Measurements from ENCODE around the gene WNT8B.
A peak's percentile ranks its signal among the peaks of the same experiment; 100 is the strongest.

Gene WNT8B, protein sequence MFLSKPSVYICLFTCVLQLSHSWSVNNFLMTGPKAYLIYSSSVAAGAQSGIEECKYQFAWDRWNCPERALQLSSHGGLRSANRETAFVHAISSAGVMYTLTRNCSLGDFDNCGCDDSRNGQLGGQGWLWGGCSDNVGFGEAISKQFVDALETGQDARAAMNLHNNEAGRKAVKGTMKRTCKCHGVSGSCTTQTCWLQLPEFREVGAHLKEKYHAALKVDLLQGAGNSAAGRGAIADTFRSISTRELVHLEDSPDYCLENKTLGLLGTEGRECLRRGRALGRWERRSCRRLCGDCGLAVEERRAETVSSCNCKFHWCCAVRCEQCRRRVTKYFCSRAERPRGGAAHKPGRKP

DNA sequence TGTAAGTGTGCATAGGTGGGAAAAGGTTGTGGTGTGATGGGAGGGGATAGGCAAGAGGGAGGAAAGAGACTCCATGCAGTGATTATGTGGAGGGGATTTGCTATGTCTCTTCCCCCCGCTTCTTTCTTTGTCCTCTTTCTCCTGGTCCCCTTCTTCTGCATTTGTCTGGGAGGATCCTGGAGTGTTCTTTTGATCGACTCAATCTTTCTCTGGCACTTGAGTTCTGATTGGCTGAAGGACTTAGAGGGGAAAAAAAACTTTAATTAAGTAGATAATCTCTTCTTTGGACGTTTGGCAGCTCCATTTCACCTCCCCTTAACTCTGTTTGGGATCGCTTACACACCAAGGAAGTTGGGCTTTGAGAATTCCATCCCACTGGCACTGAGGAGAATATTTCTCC, at the start of gene WNT8B:
WNT8B (plus strand) TSS at position 301 of the 400 bp plus-strand sequence. CDS start 160 bp downstream, outside the sequence.
- FAIRE-seq: no peak
- DNase-seq (ENCODE audit: low spot score): no peak

DNA sequence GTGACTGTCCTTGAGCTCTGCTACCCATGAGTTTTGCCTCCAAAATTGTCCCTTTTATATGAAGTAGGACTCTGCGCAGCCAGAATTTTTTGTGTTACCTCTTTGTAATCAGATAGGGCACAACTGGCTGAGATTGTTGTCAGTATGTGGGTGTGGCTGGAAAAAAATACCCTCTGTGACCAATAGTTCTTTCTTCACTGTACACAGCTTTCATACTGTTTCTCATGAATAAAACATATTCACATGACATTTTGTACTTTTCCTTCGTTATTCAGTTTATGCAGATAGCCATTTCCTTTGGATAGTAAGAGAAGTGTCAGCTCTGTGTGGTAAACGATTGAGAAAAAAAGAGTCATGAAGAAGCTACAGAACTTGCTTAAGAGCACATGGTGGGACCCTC, 49.6 kb upstream of the WNT8B start:
- no peak for FAIRE-seq
- DNase-seq (ENCODE audit: low spot score): no peak

DNA sequence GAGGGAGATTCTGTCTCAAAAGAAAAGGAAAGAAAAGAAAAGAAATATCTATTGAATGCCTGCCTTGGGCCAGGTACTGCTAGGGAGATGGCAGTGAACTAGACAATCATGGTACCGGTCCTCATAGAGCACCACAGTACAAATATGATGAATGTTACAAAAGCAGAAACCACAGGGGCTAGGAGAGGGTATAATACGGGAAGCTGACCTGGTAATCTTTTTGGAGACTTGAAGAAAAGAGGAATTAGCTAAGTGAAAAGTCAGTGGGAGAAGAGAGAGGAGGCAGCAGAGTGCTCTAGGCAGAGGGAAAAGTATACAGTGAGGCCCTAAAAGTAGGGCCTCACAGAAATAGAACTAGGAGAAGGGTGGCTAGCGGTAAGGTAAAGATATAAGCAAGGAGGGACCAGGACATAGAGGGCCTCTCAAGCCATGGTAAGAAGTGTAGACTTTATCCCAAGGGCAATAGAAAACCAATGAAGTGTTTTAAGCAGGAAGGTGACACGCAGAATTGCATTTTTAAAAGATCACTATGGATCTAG, 42.8 kb upstream of the WNT8B start:
- no peak for DNase-seq (ENCODE audit: low spot score)
- FAIRE-seq: no peak

DNA sequence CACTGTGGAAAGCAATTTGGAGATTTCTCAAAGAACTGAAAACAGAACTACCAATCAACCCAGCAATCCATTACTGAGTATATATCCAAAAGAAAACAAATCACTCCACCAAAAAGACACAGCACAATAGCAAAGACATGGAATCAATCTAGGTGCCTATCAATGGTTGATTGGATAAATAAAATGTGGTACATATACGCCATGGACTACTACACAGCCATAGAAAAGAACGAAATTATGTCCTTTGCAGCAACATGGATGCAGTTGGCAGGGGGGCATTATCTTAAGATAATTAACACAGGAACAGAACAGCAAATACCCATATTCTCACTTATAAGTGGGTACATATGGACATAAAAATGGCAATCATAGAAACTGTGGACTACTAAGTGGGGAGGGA, 35.4 kb upstream of the WNT8B start:
- DNase-seq (ENCODE audit: low spot score): no peak
- FAIRE-seq: no peak

DNA sequence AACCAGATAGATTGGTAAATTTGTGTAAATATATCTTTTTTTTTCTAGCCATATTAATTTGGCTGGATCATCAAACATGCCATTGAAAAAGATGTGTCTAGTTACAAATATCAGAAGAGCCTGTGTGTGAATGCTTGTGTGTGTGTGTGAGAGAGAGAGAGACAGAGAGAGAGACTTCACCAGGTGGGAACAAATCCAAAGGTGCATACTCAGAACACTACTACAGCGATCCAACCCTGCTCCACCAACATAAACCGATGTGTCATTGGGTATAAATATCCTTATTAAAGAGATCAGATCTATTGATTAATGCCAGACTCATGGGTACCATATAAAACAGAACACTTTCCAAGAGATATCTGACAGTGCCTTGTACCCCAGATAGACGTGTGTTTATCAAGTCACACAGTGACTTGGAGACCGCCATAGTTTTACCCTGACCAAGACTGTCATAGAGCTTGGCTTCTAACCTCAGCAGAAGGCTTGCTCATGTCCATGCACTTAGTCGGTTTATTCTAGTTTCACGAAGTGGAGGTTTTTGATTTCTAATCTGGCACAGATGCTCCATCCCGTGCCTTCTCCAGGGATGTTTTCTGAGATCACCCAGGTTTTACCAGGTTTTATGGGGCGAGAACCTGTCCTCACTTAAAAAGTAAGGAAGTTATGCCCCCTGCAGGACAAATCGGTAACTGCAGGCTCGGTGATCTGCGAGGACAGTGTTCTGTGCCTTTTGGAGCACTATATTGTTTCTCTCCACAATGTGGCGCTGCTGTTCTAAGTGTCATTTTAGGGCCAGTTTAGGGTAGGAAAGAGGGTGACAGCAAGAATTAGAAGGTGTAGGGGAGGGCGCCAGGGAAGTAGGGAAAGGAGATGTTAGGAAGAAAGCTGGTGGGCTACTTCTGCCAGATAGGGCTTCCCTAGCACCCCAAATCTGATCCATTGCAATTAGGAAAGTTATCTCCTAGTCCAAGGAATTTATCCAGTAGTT, 29.3 kb upstream of the WNT8B start:
- DNase-seq (ENCODE audit: low spot score): peak; percentile 86
- peak; percentile 96 for FAIRE-seq

DNA sequence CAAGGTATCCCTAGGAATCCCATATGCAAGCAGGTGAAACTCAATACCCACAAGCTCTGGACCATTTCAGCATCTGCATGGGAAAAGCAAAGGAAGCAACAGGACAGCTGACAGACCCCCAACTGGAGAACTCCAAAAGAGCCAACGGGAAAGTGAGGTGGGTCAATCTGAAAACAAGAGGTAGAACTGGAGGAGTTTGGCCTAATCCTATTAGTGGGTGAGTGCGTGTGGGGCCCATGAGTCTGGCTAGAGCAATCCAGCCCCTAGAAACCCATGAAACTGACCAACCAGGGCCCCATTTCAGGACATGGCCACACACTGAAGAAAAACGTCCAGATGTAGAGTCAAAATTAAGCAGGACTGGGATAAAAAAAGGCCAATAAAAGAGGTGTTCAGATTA, 26.6 kb upstream of the WNT8B start:
- DNase-seq (ENCODE audit: low spot score): no peak

DNA sequence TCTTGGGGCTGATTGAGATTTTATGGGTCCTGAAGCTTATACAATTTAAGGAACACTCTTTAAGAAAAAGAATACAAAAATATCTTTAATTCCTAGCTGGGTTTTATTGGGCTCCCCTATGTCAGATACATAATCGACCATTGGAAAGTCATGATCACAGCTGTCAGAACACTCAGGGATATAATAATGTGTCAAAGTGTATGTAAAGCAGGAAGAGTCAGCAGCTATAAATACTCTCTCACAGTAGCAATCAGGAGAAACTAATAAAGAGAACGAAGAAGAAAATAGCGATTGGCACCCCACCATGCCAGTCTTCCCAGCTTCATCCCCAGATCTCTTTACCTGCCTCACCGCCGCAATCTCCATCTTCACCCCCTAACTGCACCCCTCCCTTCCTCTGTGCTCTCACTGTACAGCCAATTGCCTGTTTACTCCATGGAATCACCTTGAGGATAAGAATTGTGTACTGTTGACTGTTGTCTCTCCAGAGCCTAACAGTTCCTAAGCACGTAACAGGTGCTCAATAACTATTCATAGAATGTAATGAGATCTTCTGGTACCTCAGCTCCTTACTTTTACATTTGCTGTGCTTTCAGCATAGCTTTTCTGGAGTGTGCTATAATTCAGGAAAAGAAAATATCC, 24.0 kb upstream of the WNT8B start:
- FAIRE-seq (no peak), DNase-seq (ENCODE audit: low spot score) (no peak)

More for the DNA sequence above, 26.6 kb upstream of the WNT8B start:
- no peak for FAIRE-seq

DNA sequence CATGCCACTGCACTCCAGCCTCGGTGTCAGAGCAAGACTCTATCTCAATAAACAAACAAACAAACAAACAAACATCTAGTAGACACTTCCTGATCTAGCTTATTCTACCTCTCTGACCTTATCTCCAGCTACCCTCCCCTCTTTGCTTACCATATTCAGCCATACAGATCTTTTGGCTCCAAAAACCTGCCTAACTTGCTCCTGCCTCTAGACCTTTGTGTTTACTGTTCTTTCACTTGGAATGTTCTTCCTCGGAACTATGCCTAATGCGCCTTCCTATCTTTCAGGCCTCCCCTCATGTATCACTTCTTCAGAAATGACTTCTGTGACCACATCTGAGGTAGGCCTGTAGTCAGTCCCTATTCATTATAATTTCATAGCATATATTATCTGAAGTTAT, 20.3 kb upstream of the WNT8B start:
- FAIRE-seq (no peak), DNase-seq (ENCODE audit: low spot score) (no peak)

DNA sequence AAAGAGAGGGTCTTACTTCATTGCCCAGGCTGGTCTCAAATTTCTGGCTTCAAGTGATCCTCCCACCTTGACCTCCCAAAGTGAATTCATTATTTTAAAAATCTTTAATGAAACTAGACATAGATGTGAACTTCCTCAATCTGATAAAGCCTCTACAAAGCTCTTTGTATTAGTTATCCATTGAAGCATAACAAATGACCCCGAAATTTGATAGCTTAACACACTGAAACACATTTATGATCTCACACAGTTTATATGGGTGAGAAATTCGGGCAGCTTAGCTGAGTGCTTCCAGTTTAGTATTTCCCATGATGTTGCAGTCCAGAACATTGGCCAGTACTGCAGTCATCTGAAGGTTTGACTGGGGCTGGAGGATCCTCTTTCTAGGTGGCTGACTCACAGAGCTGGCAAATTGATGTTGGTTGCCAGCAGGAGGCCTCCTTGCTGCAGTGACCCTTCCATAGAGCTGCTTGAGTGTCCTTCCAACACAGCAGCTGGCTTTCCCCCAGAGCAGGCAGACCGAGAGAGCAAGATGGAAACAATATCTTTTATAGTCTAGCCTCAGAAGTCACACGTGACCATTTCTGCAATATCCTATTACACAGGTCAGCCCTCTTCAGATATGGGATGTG, 16.6 kb upstream of the WNT8B start:
- DNase-seq (ENCODE audit: low spot score) (no peak), FAIRE-seq (no peak)

DNA sequence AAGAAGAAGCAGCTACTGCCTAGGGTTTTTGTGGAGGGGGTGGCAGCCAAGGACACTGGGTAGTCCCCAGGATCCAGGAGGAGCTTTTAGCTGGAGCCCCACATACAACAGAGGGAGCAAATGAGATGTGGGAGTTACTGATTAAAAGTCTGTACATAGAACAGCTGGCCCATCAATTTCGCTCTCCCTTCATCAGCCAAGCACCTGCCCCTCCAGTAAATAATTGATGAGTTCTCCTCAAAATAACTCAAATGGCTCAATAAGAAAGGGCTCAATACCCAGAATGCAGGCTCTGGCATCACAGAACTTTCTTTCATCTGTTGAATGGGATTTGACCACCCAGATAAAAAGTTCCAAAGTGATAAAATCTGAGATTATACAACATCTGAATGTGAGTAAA, 15.1 kb upstream of the WNT8B start:
- no peak for DNase-seq (ENCODE audit: low spot score)
- no peak for FAIRE-seq

DNA sequence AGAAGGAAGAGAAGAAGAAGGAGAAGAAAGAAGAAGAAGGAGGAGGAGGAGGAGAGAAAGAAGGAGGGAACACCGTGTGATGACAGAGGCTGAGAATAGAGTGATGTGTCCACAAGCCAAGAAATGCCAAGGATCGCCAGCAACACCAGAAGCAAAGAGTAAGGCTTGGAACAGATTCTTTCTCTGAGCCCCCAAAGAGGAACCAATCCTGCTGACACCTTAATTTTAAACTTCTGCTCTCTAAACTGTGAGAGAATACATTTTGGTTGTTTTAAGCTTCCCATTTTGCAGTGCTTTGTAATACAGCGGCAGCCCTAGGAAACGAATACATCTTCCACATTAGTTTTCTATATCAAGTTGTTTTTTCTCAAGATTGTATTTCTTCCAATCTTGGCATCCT, 13.9 kb upstream of the WNT8B start:
- FAIRE-seq (no peak), DNase-seq (ENCODE audit: low spot score) (no peak)

DNA sequence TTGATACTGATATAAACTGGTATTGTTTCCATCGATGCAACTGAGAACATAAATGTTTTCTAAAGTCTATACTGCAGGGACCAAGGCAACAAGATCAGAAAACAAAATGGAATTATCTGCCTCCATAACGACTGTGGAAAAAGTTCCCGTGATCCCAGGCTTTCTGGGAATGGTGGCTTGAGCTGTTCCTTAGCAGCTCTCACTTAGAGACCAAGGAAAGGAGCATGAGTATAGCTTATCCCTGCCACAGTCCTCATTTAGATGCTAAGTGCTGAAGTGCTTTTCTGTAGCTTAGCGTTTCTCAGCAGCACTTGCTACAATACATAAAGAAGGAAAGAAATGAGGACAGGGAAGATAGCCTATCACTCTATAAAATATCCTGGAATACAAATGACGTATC, 5.5 kb downstream of the WNT8B start:
- DNase-seq (ENCODE audit: low spot score) (no peak), FAIRE-seq (no peak)

DNA sequence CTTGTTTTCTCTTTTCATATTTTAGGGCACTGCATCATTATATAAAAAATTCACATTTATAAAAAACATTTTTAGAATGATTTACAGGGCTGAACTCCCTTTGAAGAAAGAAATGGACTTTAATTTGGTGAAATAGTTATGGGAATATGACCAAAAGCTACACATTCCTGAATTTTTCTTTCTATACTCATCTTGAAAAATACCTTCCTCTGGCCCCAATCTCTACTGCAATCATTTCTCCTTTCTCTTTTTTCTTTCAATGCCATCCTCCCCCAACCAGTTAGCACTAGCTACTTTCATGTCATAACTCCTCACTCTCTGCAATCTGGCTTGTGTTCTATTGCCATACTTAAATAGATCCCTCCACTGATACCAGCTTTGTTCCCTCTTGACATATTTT, 6.2 kb downstream of the WNT8B start:
- DNase-seq (ENCODE audit: low spot score) (no peak), FAIRE-seq (no peak)

DNA sequence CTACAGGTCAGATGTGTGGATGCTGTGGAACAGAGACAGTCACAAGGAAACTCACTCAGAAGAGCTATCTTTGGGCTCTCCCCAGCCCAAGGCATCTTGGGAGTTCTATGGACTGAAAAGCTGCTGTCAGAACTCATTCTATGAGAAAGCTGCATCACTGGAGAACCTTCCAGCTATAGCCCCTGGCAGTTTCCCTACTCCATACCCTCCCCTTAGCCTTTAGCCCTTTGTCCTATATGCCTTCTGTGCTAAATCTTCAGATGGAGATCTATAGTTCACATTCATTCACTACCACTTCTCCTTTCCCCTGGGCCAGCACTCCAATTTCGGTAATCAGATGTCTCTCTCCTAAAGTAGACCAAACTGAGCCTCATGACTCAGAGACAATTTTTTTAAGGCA, 6.9 kb downstream of the WNT8B start:
- DNase-seq (ENCODE audit: low spot score): no peak
- no peak for FAIRE-seq

DNA sequence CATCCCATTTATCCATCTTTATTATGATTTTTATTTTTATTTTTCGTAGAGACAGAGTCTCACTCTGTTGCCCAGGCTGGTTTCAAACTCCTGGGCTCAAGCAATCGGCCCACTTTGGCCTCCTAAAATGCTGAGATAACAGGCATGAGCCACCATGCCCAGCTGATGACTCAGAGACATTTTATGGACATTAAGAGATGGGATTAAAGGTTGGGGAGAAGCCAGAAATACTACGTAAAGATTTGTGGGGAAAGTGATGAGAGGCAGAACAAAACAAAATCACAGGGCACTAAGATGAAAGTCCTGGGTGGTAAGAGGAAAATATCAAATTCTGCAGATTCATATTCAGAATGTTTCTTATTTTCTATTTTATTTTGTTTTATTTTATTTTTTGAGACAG, 7.6 kb downstream of the WNT8B start:
- DNase-seq (ENCODE audit: low spot score): no peak
- FAIRE-seq: no peak

DNA sequence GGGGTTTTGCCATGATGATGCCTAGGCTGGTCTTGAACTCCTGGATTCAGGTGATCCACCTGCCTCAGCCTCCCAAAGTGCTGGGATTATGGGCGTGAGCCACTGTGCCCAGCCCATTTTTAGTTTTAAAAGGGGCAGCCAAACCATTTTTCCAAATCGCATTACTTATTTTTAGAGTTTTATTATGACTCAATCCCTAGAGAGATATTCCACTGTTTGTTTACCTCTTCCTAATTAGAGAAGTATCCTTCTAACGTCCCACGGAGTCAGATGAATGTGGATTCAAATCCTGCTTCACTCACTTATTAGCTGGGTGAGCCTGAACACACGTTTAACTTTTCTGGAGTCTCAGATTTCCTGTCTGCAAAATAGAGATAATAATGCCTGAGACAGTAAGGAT, 15.2 kb downstream of the WNT8B start:
- DNase-seq (ENCODE audit: low spot score) (no peak), FAIRE-seq (no peak)

DNA sequence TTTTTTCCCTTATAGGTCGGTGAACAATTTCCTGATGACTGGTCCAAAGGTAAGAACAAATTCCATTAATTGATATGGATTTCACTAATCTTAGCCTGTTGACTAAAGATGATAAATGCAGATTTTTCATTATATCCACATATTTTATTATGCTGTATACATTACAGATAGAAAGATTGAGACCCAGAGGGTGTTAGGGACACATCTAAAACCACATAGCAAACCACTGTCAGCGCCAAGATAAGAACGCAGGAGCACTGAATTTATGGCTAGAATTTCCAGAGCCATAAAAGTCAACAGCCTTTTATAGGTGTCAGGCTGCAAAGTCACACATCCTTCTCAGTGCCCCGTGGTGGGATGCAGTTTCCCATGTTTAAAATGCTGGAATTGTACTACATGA, 16.2 kb downstream of the WNT8B start:
- DNase-seq (ENCODE audit: low spot score): no peak

DNA sequence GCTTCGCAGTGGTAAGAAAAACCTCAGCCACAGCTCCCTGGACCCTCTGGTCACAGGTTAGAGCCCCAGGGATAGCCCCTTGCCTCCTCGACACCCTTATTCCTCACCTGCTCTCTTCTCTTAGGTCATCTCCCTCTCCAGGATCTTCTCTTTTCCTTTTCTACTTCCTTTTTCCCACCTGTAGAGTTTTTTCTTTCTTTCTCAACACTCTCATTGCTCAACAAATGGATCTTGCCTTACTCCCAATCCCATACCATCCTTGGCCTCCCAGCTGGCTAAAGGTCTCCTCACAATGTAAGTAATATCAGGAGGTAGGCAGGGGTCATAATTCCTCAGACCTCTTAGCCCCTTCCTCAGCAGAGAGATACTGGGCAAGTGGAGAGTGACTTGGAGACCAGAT, 17.2 kb downstream of the WNT8B start:
- FAIRE-seq (no peak), DNase-seq (ENCODE audit: low spot score) (no peak)

More for the DNA sequence above, 16.2 kb downstream of the WNT8B start:
- no peak for FAIRE-seq

DNA sequence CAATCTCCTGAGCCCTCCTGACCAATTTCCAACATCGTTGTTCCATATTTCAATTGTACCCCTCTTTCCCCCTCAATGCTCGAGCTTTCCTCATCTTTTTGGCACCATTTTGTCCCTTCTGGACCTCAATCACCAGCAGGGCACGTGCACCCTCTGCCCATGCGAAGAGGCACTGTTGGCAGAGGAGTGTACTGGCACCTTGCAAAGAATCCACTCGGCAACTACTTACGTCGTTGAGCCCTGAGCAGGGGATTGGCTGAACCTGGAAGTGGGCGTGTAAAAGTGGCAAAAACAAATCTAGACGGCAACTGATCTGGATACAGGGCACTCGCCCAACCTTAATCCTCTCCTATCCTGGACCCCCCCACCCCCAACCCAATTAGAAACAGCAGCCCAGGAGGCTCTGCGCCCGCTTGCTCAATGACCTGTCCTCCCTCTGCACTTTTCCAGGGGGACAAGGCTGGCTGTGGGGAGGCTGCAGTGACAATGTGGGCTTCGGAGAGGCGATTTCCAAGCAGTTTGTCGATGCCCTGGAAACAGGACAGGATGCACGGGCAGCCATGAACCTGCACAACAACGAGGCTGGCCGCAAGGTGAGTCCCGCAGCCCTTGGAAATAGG, 18.8 kb downstream of the WNT8B start:
- DNase-seq (ENCODE audit: low spot score) (peak; percentile 91), FAIRE-seq (peak; percentile 97)

DNA sequence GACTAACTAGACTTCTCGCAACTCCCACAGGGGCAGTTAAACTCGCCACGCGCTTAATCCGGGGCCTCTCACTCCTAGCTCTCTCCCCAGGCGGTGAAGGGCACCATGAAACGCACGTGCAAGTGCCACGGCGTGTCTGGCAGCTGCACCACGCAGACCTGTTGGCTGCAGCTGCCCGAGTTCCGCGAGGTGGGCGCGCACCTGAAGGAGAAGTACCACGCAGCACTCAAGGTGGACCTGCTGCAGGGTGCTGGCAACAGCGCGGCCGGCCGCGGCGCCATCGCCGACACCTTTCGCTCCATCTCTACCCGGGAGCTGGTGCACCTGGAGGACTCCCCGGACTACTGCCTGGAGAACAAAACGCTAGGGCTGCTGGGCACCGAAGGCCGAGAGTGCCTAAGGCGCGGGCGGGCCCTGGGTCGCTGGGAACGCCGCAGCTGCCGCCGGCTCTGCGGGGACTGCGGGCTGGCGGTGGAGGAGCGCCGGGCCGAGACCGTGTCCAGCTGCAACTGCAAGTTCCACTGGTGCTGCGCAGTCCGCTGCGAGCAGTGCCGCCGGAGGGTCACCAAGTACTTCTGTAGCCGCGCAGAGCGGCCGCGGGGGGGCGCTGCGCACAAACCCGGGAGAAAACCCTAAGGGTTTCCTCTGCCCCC, 19.5 kb downstream of the WNT8B start:
- DNase-seq (ENCODE audit: low spot score) (peak; percentile 82), FAIRE-seq (peak; percentile 69)
